Activated gamma-delta T cell (primary cell): ENCODE results near the gene SETBP1.

Source experiments
- DNase-seq: peaks from one replicate; lab custom pipeline; 2025; lab: John Stamatoyannopoulos, UW

Gene SETBP1

DNA sequence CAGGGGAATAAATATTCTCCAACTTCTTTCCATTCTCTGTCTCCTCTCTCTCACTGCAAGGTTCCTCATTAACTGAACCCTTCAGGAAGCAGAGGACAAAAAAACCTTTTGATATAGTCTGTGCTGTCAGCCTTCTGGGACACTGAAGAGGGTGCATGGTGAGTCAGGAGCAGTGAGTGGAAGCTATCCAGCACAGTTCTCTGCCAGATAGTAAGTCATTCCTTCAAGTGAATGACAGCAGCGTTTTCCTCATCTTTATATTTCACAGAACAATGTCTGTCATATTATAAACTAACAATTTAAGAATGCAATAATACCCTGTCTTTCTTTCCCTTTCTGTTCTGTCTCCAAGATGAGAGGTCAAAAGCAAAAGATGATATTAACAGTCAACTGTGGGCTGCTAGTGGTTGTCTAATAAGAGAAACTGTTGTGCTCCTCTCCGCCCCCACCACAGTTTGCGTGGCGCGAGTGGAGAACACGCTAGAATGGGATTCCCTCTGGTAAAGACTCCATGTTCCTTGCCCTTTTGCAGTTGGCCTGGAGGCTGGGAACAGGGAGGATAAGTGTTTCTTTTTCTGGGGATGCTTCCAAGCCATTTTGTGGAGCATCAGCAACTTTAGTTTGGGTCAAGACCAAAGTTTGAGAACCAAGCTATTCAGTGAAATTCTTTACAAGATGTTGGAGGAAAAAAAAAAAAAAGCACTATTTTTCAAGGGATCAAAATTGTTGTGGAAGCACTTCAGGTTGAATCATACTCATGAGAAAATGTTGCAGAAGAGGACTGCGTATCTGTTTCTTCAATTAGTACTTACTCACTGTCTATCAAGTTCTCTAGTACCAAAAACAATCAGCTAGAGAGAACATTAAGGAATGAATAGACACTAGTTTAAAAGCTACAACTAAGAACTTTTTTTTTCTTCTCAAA lies 430.2 kb downstream of the SETBP1 start:
- no peak for DNase-seq

GRCh38 chr18:45111502-45111848 lies 430.8 kb downstream of the SETBP1 start:
- DNase-seq = no peak

- no peak for DNase-seq
Measured at GRCh38 chr18:45112682-45113081, 432.0 kb downstream of the SETBP1 start.

GRCh38 chr18:45116116-45116515 lies 435.4 kb downstream of the SETBP1 start:
- DNase-seq = no peak
